Measurements from ENCODE around the gene AZI2. TPM values are rescaled to one million over a fixed set of nuclear protein-coding genes. Genes with fewer than 3 reads are reported as not detected.
A peak's percentile ranks its signal among the peaks of the same experiment; 100 is the strongest.

The AZI2 gene
- total and polyA plus RNA-seq, 9 of the 15 experiments (the other 6 are each of a cell fraction or from before 2014, with no cell fraction given) = 28.5 to 96.3 (median 70.2) TPM

GRCh38 chr3:28348265-28348628 is 377 bp downstream of the AZI2 start (continued):
- TF ChIP-seq ESRRA (IDR thresholded peaks at IDR 0.05; ENCODE audit: borderline replicate concordance, low read depth) (no peak), RUNX1 (IDR thresholded peaks at IDR 0.05; ENCODE audit: low read depth) (no peak), CREM (IDR thresholded peaks at IDR 0.05; ENCODE audit: low read depth) (peak; percentile 59; the same call in 1 of the 2 replicates), PTTG1 (tag; IDR thresholded peaks at IDR 0.05; ENCODE audit: low read depth) (no peak), HDAC1 (IDR thresholded peaks at IDR 0.05) (peak in 1 of 2 experiments; percentile 23; a peak in 2 of 4 replicates), PBX2 (CRISPR knock-in tag; IDR thresholded peaks at IDR 0.05; ENCODE audit: low read depth) (no peak), PBX2 (tag; conservative IDR thresholded peaks at IDR 0.05; ENCODE audit: low read depth) (peak; percentile 60; the same call in 1 of the 2 replicates), ZNF785 (CRISPR knock-in tag; IDR thresholded peaks at IDR 0.05) (no peak), SREBF1 (IDR thresholded peaks at IDR 0.05; ENCODE audit: borderline replicate concordance, low read depth, low read length) (no peak), TFAP4 (CRISPR knock-in tag; IDR thresholded peaks at IDR 0.05; ENCODE audit: borderline replicate concordance) (peak; percentile 64; the same call in 1 of the 2 replicates), UBTF (IDR thresholded peaks at IDR 0.05; ENCODE audit: borderline replicate concordance in 1 of 2, low read depth in 2 of 2, low read length in 2 of 2) (no peak), BDP1 (IDR thresholded peaks at IDR 0.05; ENCODE audit: insufficient read depth, insufficient read length) (no peak), SIN3B (IDR thresholded peaks at IDR 0.05; ENCODE audit: low read depth) (no peak), VEZF1 (CRISPR knock-in tag; IDR thresholded peaks at IDR 0.05) (no peak), MAFK (IDR thresholded peaks at IDR 0.05; ENCODE audit: low read length) (no peak), NRF1 (conservative IDR thresholded peaks at IDR 0.05 in 1 of 2, IDR thresholded peaks at IDR 0.05 in 1 of 2) (no peak), SETDB1 (IDR thresholded peaks at IDR 0.05; ENCODE audit: low read length) (no peak), SAFB2 (IDR thresholded peaks at IDR 0.05; ENCODE audit: borderline replicate concordance, low read depth, low read length, severe bottlenecking) (no peak), CTCF (IDR thresholded peaks at IDR 0.05 in 2 of 3, conservative IDR thresholded peaks at IDR 0.05 in 1 of 3; ENCODE audit: insufficient read depth in 2 of 3, low read depth in 1 of 3, low read length in 3 of 3) (0 out of 6 replicates have a peak, but pooled peaks of 1 of the 3 experiments have one; percentile 32)

Data from K562 (cell line).